Measurements from ENCODE around the gene SLC2A4RG. TPM values are rescaled to one million over a fixed set of nuclear protein-coding genes. Genes with fewer than 3 reads are reported as not detected.

Gene SLC2A4RG
- polyA plus RNA-seq, 1 of the 3 experiments (the other 2 are of a cell fraction) = 90.9 TPM

GRCh38 chr20:63772781-63773518, 33.4 kb downstream of the SLC2A4RG start (continued):
- TF ChIP-seq USF2 (IDR thresholded peaks at IDR 0.05; ENCODE audit: borderline replicate concordance, low read depth, low read length) (no peak), NFIC (IDR thresholded peaks at IDR 0.05; ENCODE audit: borderline replicate concordance) (no peak), RCOR1 (IDR thresholded peaks at IDR 0.05; ENCODE audit: low read length) (no peak), GATA2 (CRISPR knock-in tag; IDR thresholded peaks at IDR 0.05) (no peak), FOSL2 (IDR thresholded peaks at IDR 0.05; ENCODE audit: borderline replicate concordance, low read depth) (no peak), EP300 (IDR thresholded peaks at IDR 0.05; ENCODE audit: borderline replicate concordance in 1 of 2, low read depth in 1 of 2, low read length in 1 of 2) (no peak), TEAD4 (IDR thresholded peaks at IDR 0.05; ENCODE audit: borderline replicate concordance, insufficient read depth) (no peak), IRF3 (IDR thresholded peaks at IDR 0.05; ENCODE audit: low read depth, low read length) (no peak), CHD2 (IDR thresholded peaks at IDR 0.05; ENCODE audit: low read length, partially characterized antibody) (no peak), POLR2AphosphoS5 (IDR thresholded peaks at IDR 0.05; ENCODE audit: low read depth, low read length) (no peak)

GRCh38 chr20:63773571-63774241, 34.1 kb downstream of the SLC2A4RG start:
- Histone ChIP-seq H2AFZ (ENCODE audit: low read depth) (no peak overlapping the region), H3K4me1 (ENCODE audit: control insufficient read depth in 1 of 2, insufficient read depth in 2 of 2, low read depth in 1 of 2, low read length in 1 of 2) (peaks cover 0 to 5% of the 10 kb centered on the region in 2 experiments; a peak in 1 of 4 replicates), H3K9ac (no peak overlapping the region), H3F3A (replicated peaks; ENCODE audit: insufficient read depth) (no peaks in the 10 kb centered on the region), H3K4me3 (ENCODE audit: low read depth in 2 of 2, low read length in 1 of 2) (no peak overlapping the region), H3K9me3 (no peaks in the 10 kb centered on the region), H3K79me2 (ENCODE audit: insufficient read depth) (no peaks in the 10 kb centered on the region), H3K9me2 (no peaks in the 10 kb centered on the region), H3K27me3 (ENCODE audit: insufficient read depth) (no peaks in the 10 kb centered on the region), H3K36me3 (replicated peaks in 1 of 2; ENCODE audit: control insufficient read depth in 1 of 2, insufficient read depth in 2 of 2, low read length in 1 of 2) (no peaks in the 10 kb centered on the region), H3K27ac (ENCODE audit: low read depth in 2 of 2, low read length in 1 of 2) (no peak overlapping the region), H4K20me1 (ENCODE audit: insufficient read depth) (no peaks in the 10 kb centered on the region), H3K4me2 (no peak overlapping the region)
- CTCF ChIA-PET = interaction anchor here (0.7 to 7.5 kb wide), 9 partner anchors 11 to 235 kb away, joined by 4 to 103 read pairs (median 24); partner anchors contain the start of genes ABHD16B, PTK6 and TPD52L2
- POLR2A ChIA-PET = no interaction called here
- TF ChIP-seq FOXJ3 (CRISPR knock-in tag; IDR thresholded peaks at IDR 0.05) (no peak), FOSL2 (IDR thresholded peaks at IDR 0.05; ENCODE audit: borderline replicate concordance, low read depth) (no peak), TAF1 (IDR thresholded peaks at IDR 0.05; ENCODE audit: borderline replicate concordance, low read depth, low read length) (no peak), CTCF (IDR thresholded peaks at IDR 0.05) (no peak), FOXM1 (IDR thresholded peaks at IDR 0.05; ENCODE audit: low read depth) (no peak), EP300 (IDR thresholded peaks at IDR 0.05; ENCODE audit: borderline replicate concordance in 1 of 2, low read depth in 1 of 2, low read length in 1 of 2) (no peak), RCOR1 (IDR thresholded peaks at IDR 0.05; ENCODE audit: low read length) (no peak), SMC3 (IDR thresholded peaks at IDR 0.05; ENCODE audit: low read depth, low read length) (no peak), RAD21 (IDR thresholded peaks at IDR 0.05; ENCODE audit: low read length) (no peak), RFX5 (IDR thresholded peaks at IDR 0.05; ENCODE audit: low read length) (no peak), EZH2phosphoT487 (IDR thresholded peaks at IDR 0.05; ENCODE audit: borderline replicate concordance, low read depth) (no peak)
- DNase-seq = no peak
- WGBS (ENCODE audit: low lambda C conversion rate) = 94% methylated on average over 31 of the region's 33 CpGs

Data from SK-N-SH (cell line).